ENCODE measurements around the gene ARHGAP31. TPM values are rescaled to one million over a fixed set of nuclear protein-coding genes. Genes with fewer than 3 reads are reported as not detected.

Gene ARHGAP31
- total and polyA plus RNA-seq, 10 of the 15 experiments (the other 5 are each of a cell fraction or from before 2014, with no cell fraction given): 0.97 to 29.8 (median 10.3) TPM

GRCh38 chr3:119333773-119334509, 39.8 kb downstream of the ARHGAP31 start:
- Histone ChIP-seq H3K4me2 (ENCODE audit: control insufficient read depth, insufficient read depth) (no peak overlapping the region), H3K27me3 (replicated peaks in 1 of 2; ENCODE audit: control insufficient read depth in 2 of 2, insufficient read depth in 2 of 2, low read length in 1 of 2) (no peaks in the 10 kb centered on the region), H2AFZ (ENCODE audit: control insufficient read depth, low read depth, low read length) (no peak overlapping the region), H3K79me2 (ENCODE audit: control insufficient read depth, insufficient read depth, low read length) (no peaks in the 10 kb centered on the region; the same call in 1 of the 2 replicates), H4K20me1 (ENCODE audit: control insufficient read depth, insufficient read depth) (no peaks in the 10 kb centered on the region), H3K36me3 (ENCODE audit: control insufficient read depth in 2 of 2, insufficient read depth in 2 of 2, low read length in 1 of 2) (no peaks in the 10 kb centered on the region; a peak in 2 of 4 replicates), H3K27ac (ENCODE audit: control insufficient read depth, insufficient read depth) (no peak overlapping the region), H3K9ac (ENCODE audit: control insufficient read depth, insufficient read depth, low read length) (no peak overlapping the region), H3K4me1 (ENCODE audit: control insufficient read depth, insufficient read depth, low read length) (peaks cover 6% of the 10 kb centered on the region), H3K9me3 (replicated peaks; ENCODE audit: control insufficient read depth, insufficient read depth, low read length) (peaks cover 3% of the 10 kb centered on the region; the same call in 2 of the 3 replicates), H3K4me3 (no peak overlapping the region)
- 82% methylated on average over 6 of the region's 6 CpGs for WGBS (ENCODE audit: insufficient coverage, insufficient replicate concordance, low lambda C conversion rate, missing lambda C conversion rate)
- POLR2A ChIA-PET: no interaction called here
- intact Hi-C loops (cut with micrococcal nuclease; ENCODE audit: unreplicated experiment): no loop called here
- SMC1A ChIA-PET (ENCODE audit: uncharacterized antibody, unreplicated experiment): interaction anchor here (0.8 to 2.5 kb wide), 7 partner anchors 11 to 58 kb away, joined by 3 to 8 read pairs (median 3); no protein-coding TSS in a partner anchor
- CTCF ChIA-PET: interaction anchor here (0.7 to 3.2 kb wide), 3 partner anchors 19 to 104 kb away, joined by 3 to 15 read pairs (median 3); no protein-coding TSS in a partner anchor
- DNase-seq (ENCODE audit: low read depth, low spot score) (no peak), FAIRE-seq (no peak), ATAC-seq (no peak)
- RAD21 ChIA-PET (ENCODE audit: unreplicated experiment): no interaction called here
- in situ Hi-C loops (cut with MboI): no loop called here
- BruUV-seq (replicated peaks): no TSS peak
- TF ChIP-seq ATF2 (IDR thresholded peaks at IDR 0.05; ENCODE audit: low read length) (no peak), USF1 (IDR thresholded peaks at IDR 0.05; ENCODE audit: borderline replicate concordance, extremely low read length, insufficient read depth, low read depth, low read length) (no peak), NFYA (IDR thresholded peaks at IDR 0.05; ENCODE audit: borderline replicate concordance, low read depth, low read length) (no peak), RB1 (IDR thresholded peaks at IDR 0.05; ENCODE audit: borderline replicate concordance) (no peak), SREBF2 (IDR thresholded peaks at IDR 0.05; ENCODE audit: low read length) (no peak), MEF2A (IDR thresholded peaks at IDR 0.05; ENCODE audit: insufficient read depth, low read depth, low read length) (no peak), ZNF687 (IDR thresholded peaks at IDR 0.05) (no peak), SMAD5 (IDR thresholded peaks at IDR 0.05; ENCODE audit: low read depth) (no peak), E2F8 (IDR thresholded peaks at IDR 0.05; ENCODE audit: low read depth, partially characterized antibody) (no peak), TCF7 (IDR thresholded peaks at IDR 0.05; ENCODE audit: borderline replicate concordance) (no peak), PKNOX1 (IDR thresholded peaks at IDR 0.05) (no peak), MTA2 (IDR thresholded peaks at IDR 0.05; ENCODE audit: low read depth) (no peak), SMARCA5 (IDR thresholded peaks at IDR 0.05) (no peak)
